GM18858 (cell line): ENCODE results near the gene FAM120AOS.
A peak's percentile ranks its signal among the peaks of the same experiment; 100 is the strongest.

ENCODE experiments used
- ATAC-seq: cut with Tn5 transposase; IDR thresholded peaks from one replicate; pipeline ENCODE4 v1.9.1; 2021; ENCODE audit not compliant: unreplicated experiment

Gene FAM120AOS

GRCh38 chr9:93467462-93467861 lies 14.1 kb upstream of the FAM120AOS start:
- ATAC-seq, result no peak

GRCh38 chr9:93467062-93467416 lies 13.7 kb upstream of the FAM120AOS start:
- ATAC-seq, result no peak

DNA sequence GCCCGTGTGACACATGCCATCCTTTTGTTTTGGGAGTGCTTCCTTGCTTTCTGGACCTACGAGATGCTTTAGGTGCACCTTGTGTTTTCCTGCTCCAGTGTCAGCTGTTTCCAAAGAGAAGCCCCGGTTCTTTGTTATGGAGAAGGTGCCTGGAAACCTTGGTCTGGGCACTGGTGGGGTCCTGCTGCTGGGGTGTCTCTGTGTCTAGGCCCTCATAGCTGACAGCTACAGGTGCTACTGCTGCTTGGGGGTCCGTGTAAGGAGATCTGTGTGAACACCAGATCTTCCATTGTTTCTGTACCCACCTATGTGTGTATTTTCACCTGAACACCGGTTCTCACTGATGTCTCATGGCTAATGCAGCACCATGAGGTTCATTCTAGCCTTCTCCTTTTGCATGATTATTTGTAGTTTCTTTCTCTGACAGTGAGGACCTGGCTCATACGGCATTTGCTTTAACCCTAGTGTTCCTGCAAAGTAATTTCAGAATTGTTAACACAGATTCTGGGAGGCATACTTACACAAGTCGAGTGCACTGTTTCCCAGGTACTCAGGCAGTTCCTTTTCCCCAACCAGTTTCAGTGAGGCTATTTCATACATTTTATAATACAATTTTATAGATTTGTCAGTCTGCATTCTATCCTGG lies 13.2 kb upstream of the FAM120AOS start:
- ATAC-seq, result no peak

- no peak for ATAC-seq
These were observed 12.5 kb upstream of the FAM120AOS start for GRCh38 chr9:93465855-93466254.

DNA sequence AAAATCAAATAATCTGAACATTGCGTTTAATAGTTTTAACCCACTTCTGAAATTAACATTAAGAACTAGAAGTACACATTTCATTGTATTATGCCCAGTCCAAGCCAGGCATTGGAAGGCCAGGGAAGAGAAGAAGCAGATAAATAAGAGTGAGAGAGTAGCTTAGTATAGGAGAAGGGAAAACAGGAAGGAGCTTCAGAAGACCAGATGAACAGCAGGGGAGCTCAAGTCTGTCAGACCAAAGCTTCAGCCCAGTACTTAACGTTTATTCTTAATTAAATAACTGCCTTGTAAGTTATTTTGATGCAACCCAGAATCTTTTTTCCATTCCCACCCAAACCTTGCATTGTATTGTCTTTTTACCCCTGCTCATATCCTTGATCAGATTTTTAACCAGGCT lies 11.5 kb upstream of the FAM120AOS start:
- no peak for ATAC-seq

- no peak for ATAC-seq
These were observed 11.0 kb upstream of the FAM120AOS start for GRCh38 chr9:93464395-93464794.

DNA sequence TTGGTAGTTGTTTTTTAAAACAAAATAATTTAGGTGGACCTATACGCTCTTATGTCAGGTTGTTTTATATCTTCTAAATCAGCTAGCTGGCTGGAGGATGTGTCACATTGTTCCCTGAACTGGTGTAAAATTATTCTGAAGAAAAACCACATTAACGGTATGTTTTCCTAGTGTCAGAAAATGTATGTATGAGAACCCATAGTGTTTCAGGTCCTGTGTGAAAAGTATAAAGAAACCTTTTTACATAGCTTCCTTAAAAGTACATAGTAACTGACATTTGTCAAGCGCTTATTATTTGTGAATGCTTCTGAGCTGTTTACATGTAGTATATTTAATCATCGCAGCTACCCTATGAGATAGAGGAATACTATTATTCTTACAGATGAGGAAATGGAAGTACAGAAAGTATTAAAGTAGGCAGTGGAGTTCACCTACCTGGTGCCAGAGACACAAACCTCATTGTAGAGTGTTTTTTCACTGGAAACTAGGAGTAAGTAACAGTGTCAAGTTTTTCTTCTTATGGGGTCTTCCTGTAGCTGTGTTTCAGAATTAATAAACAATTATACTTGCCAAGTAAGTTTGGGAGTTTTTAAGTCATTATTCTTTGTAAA lies 10.4 kb upstream of the FAM120AOS start:
- no peak for ATAC-seq

DNA sequence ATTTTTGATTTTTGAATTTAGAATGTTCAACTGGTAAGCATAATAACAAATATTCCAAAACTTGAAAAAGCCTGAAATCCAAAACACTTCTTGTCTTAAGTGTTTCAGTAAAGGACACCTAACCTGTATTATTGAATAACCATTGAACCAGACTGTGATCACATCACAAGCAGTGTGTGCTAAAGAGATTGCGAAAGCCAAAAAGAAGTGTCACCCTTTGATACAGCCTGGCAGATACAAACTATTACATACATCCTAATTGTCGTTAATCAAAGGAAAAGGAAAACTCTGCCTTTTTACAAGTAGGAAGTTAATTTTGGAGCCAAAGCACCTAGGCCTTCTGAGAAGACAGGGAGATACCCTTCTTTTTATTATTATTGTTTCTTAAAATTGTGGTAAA lies 8.4 kb upstream of the FAM120AOS start:
- ATAC-seq, result no peak

- no peak for ATAC-seq
These were observed 8.0 kb upstream of the FAM120AOS start for GRCh38 chr9:93461414-93461743.

- no peak for ATAC-seq
These were observed 7.5 kb upstream of the FAM120AOS start for GRCh38 chr9:93460689-93461413.

GRCh38 chr9:93459432-93459847 lies 6.1 kb upstream of the FAM120AOS start:
- ATAC-seq, result no peak

GRCh38 chr9:93458712-93459111 lies 5.3 kb upstream of the FAM120AOS start:
- no peak for ATAC-seq

GRCh38 chr9:93457006-93457405 lies 3.6 kb upstream of the FAM120AOS start:
- no peak for ATAC-seq

DNA sequence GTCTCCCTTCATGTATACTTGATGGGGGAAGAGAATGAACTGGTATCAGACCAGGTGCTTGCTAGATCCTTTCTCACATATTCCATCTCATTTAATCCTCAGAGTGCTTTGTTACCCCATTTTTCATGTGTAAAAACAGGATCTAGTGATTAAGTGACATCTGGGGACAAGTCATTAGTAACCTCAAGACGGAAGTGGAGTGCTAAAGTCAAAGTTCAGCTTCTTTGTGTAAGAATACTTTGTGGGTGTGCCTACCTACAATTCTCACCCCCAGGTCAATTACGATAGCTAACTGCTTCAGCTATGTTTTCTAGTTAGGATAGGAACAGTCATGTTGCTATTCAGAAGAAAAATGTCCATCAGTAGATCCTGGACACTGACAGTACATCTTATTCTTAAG lies 3.1 kb upstream of the FAM120AOS start:
- ATAC-seq, result no peak

DNA sequence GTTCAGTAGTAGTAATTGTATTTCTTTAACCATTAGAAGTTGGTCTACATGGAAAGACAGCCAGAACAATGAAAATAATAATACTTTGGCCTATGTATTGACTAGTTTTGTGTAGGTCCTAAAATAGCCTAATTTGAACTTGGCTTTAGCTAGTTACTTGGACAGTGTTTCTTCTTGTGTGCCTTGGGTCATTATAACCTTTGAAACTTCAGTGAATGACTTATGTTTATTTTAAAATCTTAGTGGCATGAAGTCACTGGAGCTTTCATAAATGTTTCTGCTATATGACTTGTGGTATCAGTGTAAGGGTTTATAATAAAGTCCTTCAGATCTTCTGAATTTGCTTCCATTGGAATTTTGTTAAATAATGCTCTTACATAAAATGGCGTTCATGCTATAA lies 2.6 kb upstream of the FAM120AOS start:
- no peak for ATAC-seq

DNA sequence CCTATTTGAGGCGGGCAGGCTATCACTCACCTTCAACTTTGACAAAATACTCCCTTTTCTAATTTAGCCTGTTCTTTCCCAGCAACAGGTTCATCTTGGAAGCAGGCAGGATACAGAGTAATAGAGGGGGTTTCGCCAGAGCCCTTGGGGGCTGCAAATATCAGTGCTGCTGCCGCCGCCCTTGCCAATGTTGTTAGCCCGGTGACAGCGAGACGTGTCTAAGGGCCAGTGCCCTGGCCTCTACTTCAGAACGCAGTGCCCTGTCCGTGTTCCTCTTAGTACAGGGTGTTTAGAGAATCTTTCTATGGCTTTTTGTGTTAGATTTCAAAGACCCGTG lies 703 bp downstream of the FAM120AOS start:
- ATAC-seq, result no peak

DNA sequence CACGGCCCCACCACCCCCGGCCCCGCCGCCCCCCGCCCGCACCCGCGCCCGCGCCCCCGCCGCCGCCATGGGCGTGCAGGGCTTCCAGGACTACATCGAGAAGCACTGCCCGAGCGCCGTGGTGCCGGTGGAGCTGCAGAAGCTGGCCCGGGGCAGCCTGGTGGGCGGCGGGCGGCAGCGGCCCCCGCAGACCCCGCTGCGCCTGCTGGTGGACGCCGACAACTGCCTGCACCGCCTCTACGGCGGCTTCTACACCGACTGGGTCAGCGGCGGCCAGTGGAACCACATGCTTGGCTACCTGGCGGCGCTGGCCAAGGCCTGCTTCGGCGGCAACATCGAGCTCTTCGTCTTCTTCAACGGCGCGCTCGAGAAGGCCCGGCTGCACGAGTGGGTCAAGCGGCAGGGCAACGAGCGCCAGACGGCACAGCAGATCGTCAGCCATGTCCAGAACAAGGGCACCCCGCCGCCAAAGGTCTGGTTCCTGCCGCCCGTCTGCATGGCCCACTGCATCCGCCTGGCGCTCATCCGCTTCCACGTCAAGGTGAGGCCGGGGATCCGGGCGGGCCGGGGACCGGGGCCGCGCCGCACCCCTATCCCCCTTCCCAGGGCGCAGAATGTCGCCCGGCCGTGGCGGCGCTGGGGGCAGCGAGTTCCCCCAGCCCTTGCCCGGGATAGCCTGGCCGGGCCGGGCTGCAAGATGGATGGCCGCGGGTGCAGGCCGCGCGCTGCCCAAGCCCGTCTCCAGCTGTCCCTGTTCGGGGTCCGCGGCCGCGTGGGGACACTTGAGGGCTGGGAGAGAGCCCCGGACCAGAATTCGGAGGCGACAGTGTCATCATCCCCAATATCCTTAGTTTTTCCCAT lies 1.3 kb downstream of the FAM120AOS start:
- ATAC-seq, result no peak

DNA sequence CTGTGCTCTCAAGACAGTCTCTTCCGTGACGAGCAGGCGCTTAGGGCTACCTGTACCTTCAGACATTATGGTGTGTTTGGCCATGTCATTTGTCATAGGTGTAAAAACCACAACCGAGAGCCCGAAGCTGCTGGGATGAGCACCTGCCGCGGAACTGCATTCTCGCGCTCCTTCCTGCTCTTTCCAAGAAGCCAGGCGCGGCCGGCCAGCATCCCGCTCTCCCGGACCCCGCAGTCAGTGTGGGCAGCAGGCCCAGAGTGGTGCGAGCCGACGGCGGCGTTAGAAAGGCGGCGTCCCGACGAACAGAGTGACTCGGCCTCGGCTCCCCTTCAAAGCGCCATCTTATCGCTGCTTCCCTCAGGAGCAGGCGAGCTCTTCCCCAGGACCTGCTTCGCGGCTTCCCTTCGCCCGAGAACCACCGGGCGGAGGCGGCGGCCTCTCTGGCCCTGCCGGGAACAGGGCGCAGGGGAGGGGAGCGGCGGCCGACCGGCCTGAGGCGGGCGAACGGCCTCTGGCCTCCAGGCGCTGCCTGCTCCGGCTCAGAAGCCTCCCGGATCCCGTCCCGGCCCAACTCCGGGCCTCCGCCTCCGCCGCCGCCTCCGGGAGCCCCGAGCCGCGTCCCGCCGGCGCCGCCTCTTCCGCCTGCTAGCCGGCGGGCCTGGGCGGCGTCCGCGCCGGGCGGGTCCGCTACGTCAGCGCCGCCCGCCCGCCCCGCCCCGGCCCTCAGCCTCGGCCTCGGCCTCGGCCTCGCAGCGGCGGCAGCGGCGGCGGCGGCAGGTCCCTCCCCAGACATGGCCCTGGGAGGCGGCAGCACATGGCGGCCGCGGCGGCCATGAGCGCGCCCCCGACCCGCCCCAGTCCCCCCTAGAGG lies 2.2 kb downstream of the FAM120AOS start, which contains the start of gene FAM120A:
Gene FAM120A (plus strand): TSS at position 741 of the 871 bp plus-strand sequence. CDS start 231 bp downstream, outside the sequence.
- peak; percentile 38 for ATAC-seq

DNA sequence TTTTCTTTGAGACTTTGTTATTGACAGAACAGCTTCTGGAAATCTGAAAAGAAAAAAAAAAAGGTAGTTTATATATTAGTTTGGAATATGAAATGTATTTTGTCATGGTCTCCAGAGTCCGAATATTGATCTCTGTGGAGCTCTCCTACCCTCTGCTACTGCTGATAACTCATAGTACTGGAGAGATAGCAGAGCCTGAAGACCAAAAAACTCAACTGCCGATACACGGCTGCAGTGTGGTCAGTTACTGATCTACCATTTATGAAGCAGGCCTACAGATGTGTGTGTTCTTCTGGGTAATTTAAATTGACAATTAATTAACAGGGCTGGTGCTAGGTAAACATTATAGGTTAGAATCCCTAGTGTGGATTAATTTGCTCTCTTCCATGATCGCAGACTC lies 5.7 kb downstream of the FAM120AOS start:
- no peak for ATAC-seq

- no peak for ATAC-seq
These were observed 7.3 kb downstream of the FAM120AOS start for GRCh38 chr9:93446073-93446472.
